ENCODE measurements around the gene KRTAP9-9.
"Not testable (repeated sequence)": the region's sequence is repeated elsewhere in the genome, so short reads cannot be mapped to it uniquely, and the experiment has no call there.

KRTAP9-9 gene

DNA sequence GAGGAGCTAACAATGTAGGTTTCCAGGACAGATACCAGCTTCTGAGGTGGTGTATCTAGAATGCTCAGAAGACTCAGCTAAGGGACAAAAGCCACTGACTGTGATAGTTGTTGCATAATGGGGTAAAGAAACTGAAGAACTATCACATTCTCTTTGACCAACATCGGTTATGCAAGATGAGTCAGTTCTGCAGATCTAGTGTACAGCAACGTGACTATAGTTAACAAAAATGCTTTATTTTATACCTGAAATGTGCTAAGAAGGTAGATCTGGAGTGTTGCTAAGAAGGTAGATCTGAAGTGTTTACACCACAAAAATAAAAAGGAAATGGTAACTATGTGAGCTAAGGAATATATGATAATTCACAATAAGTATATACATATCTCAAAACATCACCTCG is 12.5 kb downstream of the KRTAP9-9 start:
- no peak for DNase-seq

DNA sequence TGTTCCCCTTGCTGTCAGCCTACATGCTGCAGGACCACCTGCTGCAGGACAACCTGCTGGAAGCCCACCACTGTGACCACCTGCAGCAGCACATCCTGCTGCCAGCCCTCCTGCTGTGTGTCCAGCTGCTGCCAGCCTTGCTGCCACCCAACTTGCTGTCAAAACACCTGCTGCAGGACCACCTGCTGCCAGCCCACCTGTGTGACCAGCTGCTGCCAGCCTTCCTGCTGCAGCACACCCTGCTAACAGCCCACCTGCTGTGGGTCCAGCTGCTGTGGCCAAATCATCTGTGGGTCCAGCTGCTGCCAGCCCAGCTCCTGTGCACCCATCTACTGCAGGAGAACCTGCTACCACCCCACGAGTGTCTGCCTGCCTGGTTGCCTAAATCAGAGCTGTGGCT is 16.1 kb downstream of the KRTAP9-9 start:
- not testable (repeated sequence) for DNase-seq

DNA sequence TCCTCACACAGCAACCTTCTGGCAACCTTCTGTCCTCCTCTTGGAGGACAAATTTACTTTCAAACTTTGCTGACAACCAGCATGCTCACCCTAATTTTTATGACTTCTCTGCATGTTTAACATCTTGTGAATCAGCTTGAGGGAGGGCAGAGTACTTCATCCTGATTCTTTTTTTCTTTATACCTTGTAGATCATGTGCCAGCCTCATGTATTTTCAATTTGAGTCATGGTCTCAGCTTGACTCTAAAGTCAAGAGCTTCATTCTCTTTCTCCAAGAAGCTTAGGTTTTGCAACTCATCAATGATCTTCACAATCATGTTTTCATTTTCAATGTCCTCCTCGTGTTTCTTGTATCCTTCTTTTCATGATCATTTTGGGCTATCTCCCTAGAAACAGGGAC is 16.7 kb downstream of the KRTAP9-9 start:
- DNase-seq = no peak

DNA sequence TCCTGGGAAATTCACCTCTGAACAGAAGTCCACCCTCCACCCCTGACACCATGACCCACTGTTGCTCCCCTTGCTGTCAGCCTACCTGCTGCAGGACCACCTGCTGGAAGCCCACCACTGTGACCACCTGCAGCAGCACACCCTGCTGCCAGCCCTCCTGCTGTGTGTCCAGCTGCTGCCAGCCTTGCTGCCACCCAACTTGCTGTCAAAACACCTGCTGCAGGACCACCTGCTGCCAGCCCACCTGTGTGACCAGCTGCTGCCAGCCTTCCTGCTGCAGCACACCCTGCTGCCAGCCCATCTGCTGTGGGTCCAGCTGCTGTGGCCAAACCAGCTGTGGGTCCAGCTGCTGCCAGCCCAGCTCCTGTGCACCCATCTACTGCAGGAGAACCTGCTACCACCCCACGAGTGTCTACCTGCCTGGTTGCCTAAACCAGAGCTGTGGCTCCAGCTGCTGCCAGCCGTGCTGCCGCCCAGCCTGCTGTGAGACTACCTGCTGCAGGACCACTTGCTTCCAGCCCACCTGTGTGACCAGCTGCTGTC is 20.5 kb downstream of the KRTAP9-9 start, which contains the start of gene KRTAP9-7:
TSS of gene KRTAP9-7 (plus strand) at position 51 of the 543 bp plus-strand sequence. CDS start at position 51, 0 bp downstream.
- not testable (repeated sequence) for DNase-seq

DNA sequence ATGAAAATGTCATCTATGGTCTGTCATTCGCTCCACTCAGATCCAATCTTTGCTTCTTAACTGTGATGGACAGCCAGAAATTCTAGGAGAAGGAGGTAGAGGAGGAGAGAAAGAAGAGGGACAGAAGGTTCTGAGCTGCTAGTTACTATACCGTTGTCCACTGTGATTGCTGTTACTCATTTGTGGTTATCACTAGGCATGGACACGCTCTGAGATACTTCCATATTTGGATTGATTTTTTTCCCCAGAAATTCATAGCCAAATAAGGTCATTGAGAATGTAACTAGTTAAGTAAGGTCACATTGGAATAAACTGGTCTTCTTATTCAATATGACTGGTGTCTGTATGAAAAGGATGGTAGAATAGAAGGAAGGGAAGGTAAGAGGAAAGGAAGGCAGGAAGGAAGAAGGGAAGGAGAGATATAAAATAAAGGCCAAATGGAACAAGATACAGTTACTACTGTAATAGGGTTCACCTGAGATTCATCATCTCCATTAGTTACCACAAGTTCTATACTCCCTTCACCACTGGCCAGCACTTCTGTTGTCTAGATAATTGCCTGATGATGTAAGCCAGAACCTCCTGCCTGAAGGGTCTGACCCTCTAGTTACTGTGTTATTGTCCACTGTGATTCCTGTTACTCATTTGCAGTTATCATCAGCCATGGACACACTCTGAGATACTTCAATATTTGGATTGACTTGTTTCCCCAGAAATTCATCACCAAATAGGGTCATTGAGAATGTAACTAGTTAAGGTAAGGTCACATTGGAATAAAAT is 23.2 kb downstream of the KRTAP9-9 start:
- DNase-seq = no peak

DNA sequence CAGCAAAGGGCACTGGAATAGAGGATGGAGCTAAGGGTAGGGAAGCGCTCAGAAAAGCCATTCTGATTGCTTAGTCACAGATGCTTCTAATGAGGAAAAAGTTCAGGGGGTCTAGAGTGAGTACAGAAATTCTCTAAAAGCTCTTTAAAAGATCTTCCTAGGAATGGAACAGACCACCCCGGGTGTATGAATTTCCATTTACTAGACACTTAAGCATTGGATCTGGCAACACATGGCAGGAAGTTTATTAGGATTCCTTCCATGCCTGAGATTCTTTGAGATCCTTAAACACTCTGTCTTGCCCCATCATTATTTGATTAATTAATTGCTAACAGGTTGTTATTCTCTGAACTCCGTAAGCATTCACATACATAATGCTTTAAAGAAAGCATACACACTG is 28.9 kb downstream of the KRTAP9-9 start:
- DNase-seq = no peak

DNA sequence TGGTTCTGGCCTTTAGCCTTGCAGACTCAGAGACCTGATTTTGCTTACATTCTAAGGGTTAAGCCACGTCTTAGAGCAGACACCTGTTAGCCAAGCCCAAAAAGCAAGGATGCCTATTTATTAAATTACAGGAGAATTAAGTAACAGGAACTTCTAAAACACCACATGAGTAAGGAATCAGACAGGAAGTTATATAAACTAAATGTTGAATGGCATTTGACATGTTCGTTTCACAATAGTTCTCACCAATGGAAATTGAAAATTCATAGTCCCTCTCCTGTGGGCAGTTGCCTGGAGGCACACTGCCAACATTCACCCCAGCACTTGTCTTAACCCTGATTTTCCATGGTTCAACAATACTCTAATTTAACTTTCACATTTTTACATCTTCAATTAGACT is 29.4 kb downstream of the KRTAP9-9 start:
- no peak for DNase-seq

DNA sequence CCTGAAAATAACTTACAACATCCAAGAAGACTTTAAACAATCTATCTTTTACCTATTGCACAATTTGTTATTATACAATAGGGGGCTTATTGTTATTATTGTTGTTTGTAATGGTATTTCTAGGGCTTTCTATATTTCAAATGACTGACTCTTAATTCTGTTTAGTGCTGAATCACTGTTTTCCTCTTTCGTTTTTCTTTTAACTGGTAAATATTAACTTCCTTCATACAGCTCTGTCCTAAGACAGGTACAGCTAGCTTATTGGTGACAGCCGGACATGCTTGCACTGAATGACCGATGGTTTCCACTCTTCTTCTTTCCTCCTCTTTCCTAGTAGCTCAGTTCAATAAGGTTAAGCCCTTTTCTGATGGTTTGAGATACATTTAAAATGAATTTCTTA is 31.9 kb downstream of the KRTAP9-9 start:
- no peak for DNase-seq

DNA sequence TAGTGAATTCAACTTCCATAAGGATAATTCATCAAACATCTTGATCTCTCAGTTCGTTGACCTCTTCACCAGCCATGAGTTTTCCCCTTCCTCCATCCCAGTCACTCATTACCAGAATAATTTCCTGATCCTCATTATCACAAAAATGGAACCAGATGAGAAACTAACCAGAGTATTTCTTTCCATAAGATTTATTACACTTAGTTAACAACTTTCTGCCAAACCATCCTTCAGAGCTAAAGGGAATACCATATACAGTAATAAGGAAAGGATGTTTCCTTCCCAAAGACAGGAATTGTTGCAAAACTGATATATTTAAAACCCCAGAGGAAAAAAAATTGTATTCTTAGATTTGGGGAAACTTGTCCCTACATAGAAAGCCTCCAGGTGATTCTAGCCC is 38.8 kb downstream of the KRTAP9-9 start:
- no peak for DNase-seq

DNA sequence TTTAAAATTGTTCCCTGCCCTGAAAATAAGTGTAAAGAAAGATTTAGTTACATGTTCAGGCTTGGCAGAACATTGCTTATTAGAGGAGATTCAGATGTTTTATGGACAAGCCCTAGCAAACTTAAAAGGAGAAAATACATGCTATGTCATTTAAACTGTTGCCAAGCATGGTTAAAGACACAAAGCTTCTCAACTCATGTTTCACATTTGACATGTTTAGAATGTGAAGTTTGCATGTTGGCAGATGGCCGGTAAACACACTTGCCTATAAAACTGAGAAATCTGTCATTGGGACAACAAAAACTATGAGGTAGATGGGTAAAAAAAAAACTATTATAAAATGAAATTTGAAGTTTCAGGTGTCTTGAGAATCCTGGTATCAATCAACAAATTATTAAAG is 41.7 kb downstream of the KRTAP9-9 start:
- no peak for DNase-seq

DNA sequence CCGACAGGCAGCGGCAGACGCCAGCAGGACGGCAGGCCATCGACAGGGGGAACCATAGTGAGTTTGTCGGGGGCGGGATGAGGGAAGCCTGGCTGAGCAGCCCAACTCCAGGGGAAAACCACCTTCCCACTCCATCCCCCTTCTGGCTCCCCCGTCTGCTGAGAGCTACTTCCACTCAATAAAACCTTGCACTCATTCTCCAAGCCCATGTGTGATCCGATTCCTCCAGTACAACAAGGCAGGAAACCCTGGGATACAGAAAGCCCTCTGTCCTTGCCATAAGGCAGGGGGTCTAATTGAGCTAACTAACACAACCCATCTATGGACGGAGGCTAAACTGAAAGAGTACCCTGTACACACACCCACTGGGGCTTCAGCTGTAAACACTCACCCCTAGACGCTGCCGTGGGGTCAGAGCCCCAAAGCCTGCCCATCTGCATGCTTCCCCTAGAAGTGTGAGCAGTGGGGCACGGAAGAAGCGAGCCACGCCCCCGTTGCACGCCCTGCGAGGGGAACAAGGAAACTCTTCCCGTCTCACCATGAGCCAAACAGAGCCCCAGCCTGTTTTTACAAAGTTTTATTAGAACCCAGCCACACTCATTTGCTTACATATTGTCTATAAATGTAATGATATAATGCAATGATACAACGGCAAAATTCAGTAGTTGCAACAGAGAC is 43.4 kb downstream of the KRTAP9-9 start:
- DNase-seq = no peak

DNA sequence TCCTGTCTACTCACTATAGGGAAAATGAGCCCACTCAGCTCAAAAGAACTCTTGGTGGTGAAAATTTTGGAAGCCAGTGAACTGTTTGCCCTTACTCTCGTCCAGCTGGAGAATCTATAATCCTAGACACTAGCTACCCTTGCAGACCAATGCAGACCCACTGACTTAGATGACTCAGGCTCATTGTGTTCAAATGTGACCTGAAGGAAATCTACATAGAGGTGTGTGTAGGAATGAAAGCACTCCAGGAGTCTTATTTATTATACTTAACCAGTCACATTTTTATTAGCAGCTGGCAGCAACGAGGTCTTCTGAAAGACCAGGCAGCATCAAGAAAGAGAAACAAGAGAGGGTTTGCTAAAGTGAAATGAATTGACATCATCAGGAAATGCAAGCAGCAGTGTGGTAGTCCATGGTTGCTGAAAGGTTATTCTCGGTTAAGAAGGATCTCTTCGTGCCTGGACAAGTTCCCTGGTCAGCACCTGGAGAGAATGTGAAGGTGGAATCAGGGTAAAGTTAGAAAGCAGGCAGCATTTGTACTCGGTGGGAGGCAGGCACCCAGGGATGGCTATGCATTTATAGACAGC is 46.1 kb downstream of the KRTAP9-9 start:
- DNase-seq = no peak

DNA sequence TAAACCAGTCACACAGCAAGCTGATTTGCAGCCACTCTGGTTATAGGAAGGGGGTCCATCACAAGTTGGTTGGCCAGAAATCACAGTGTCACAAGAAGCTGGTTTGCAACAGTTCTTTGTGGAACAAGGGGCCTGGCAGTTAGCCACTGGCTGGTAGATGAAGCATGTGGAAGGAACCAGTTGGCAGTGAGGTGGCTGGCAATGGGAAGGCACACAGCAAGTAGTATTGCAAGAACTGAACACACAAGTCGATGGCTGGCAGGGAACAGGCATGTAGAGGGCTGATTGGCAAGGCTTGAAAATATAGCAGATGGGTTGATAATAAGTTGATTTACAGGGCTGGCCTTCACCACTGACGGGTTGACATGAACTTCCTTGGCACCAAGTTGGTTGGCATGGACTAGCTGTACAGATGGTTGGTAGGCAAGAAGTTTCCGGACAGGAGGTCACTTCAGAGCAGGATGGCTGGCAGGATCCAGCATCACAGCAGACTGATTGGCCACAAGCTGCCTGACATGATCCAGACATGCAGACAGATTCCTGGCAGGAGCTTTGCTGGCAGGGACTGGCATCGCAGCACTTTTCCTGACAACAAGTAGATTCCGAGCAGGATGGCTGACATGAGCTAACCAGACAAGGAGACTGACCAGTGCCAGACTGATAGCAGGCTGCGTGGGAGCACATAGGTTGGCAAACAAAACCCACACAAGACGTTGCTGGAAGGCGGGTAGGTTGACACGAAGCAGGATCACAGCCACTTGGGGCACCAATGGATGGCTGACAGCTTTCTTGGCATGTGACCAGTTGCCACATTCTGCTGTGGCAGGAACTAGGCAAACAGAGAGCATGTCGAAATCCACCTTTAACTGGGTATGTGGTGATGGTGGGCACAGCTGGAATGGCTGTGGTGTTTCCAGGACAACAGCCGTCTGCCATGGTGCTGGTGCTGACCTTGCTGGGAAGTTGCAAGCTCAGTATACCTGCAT is 47.0 kb downstream of the KRTAP9-9 start, which contains the start of gene KRTAP29-1:
TSS of gene KRTAP29-1 (minus strand) at position 936 of the 986 bp plus-strand sequence. CDS start at position 936, 0 bp downstream.
- DNase-seq = no peak

DNA sequence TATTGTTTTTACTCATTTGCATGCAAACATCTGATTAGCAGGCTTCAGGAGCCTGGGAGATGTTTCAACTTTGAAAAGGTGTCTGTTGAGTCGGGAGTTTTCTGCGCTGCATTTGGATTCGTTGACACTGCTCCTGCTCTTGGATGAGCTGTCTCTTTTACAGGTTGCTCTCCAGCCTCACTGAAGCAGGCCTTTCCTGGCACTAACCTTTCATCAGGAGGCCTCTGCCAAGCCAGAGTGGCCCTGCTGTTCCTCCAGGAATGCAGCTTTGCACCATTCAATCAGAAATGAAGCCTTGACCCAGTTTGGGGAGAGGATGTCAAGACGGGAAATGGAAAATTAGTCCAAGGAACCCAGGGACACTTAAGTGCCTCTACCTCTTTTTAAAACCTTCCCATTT is 47.8 kb downstream of the KRTAP9-9 start:
- no peak for DNase-seq

DNA sequence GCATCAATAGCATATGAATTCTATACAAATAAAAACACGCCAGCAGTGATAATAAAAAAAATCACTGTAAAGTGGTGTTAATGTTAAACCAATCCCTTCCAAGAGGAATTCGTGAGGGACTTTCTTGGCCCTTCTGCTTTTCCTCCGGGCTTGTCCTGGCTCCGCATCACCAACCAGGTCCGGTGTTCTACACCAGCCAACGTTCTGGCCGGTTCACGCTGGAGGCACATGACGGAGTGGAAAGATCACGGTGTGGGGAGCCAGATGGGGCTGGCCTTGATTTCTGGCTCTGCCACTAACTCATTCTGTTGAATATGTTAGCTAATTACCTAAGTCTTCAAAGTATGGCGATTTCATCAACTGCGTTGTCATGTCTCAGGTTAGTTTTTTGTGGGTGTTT is 48.9 kb downstream of the KRTAP9-9 start:
- DNase-seq = no peak
